ENCODE results near the gene INKA1.
A peak's percentile ranks its signal among the peaks of the same experiment; 100 is the strongest.

The INKA1 gene

GRCh38 chr3:49787182-49787464 lies 15.9 kb upstream of the INKA1 start:
- DNase-seq, result no peak

- DNase-seq, result no peak
Measured at GRCh38 chr3:49787536-49787935, 15.5 kb upstream of the INKA1 start.

GRCh38 chr3:49788056-49788455 lies 15.0 kb upstream of the INKA1 start:
- no peak for DNase-seq

GRCh38 chr3:49790626-49791411 lies 12.2 kb upstream of the INKA1 start:
- DNase-seq, result no peak

GRCh38 chr3:49791571-49791970 lies 11.5 kb upstream of the INKA1 start:
- DNase-seq, result no peak

- DNase-seq, result no peak
Measured at GRCh38 chr3:49792371-49793150, 10.5 kb upstream of the INKA1 start.

- DNase-seq, result no peak
Measured at GRCh38 chr3:49793486-49794085, 9.5 kb upstream of the INKA1 start.

GRCh38 chr3:49794431-49794830 lies 8.6 kb upstream of the INKA1 start:
- DNase-seq, result no peak

GRCh38 chr3:49794926-49795905 lies 7.8 kb upstream of the INKA1 start:
- DNase-seq, result no peak

- no peak for DNase-seq
Measured at GRCh38 chr3:49799105-49799504, 4.0 kb upstream of the INKA1 start.

- no peak for DNase-seq
Measured at GRCh38 chr3:49799761-49800160, 3.3 kb upstream of the INKA1 start, which contains the start of gene CDHR4. TSS of gene CDHR4 (minus strand) at chr3:49799873. CDS start at chr3:49799812, 61 bp downstream.

- no peak for DNase-seq
Measured at GRCh38 chr3:49801160-49801559, 1.9 kb upstream of the INKA1 start.

GRCh38 chr3:49803465-49804140 lies 542 bp downstream of the INKA1 start:
- peak in 4 of 5 experiments; percentile 22 to 54 (median 36) for DNase-seq

GRCh38 chr3:49804141-49805041 lies 1.3 kb downstream of the INKA1 start:
- DNase-seq, result no peak

- DNase-seq, result no peak
Measured at GRCh38 chr3:49805367-49805782, 2.3 kb downstream of the INKA1 start.

GRCh38 chr3:49805897-49806701 lies 3.0 kb downstream of the INKA1 start:
- no peak for DNase-seq

GRCh38 chr3:49806850-49807249 lies 3.8 kb downstream of the INKA1 start:
- DNase-seq, result no peak

- DNase-seq, result no peak
Measured at GRCh38 chr3:49807431-49808114, 4.5 kb downstream of the INKA1 start.

- DNase-seq, result peak in 1 of 5 experiments; percentile 14
Measured at GRCh38 chr3:49812916-49813496, 9.9 kb downstream of the INKA1 start.

Data from T-helper 2 cell (primary cell).